HG03108 (cell line): ENCODE measurements around the gene ARMC2.
A peak's percentile ranks its signal among the peaks of the same experiment; 100 is the strongest.
"Not testable (repeated sequence)": the region's sequence is repeated elsewhere in the genome, so short reads cannot be mapped to it uniquely, and the experiment has no call there.

Experiments used
- ATAC-seq: cut with Tn5 transposase; IDR thresholded peaks from one replicate; pipeline ENCODE4 v1.9.1; 2021; ENCODE audit warnings: moderate library complexity; ENCODE audit not compliant: unreplicated experiment

ARMC2 gene, protein sequence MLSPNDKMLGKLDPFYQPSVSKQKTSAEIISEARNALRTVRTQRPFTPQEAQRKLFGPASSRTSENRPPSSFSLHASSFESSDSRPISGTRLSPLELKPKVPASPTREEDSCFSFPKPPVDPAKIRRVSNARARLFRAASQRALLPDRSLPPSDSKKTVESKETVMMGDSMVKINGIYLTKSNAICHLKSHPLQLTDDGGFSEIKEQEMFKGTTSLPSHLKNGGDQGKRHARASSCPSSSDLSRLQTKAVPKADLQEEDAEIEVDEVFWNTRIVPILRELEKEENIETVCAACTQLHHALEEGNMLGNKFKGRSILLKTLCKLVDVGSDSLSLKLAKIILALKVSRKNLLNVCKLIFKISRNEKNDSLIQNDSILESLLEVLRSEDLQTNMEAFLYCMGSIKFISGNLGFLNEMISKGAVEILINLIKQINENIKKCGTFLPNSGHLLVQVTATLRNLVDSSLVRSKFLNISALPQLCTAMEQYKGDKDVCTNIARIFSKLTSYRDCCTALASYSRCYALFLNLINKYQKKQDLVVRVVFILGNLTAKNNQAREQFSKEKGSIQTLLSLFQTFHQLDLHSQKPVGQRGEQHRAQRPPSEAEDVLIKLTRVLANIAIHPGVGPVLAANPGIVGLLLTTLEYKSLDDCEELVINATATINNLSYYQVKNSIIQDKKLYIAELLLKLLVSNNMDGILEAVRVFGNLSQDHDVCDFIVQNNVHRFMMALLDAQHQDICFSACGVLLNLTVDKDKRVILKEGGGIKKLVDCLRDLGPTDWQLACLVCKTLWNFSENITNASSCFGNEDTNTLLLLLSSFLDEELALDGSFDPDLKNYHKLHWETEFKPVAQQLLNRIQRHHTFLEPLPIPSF

GRCh38 chr6:108848116-108848868 is at the start of gene ARMC2:
Gene ARMC2, plus strand, starts transcription at chr6:108848422. Its CDS starts 5,846 bp downstream, at chr6:108854268.
- ATAC-seq, result peak; percentile 95

GRCh38 chr6:108798670-108799353 is 49.4 kb upstream of the ARMC2 start:
- no peak for ATAC-seq

GRCh38 chr6:108799354-108799717 is 48.9 kb upstream of the ARMC2 start:
- no peak for ATAC-seq

GRCh38 chr6:108799791-108800190 is 48.4 kb upstream of the ARMC2 start:
- no peak for ATAC-seq

- no peak for ATAC-seq
These were observed 47.8 kb upstream of the ARMC2 start for GRCh38 chr6:108800427-108800864.

- ATAC-seq, result no peak
These were observed 46.9 kb upstream of the ARMC2 start for GRCh38 chr6:108801366-108801765.

- ATAC-seq, result no peak
These were observed 44.2 kb upstream of the ARMC2 start for GRCh38 chr6:108803982-108804490.

DNA sequence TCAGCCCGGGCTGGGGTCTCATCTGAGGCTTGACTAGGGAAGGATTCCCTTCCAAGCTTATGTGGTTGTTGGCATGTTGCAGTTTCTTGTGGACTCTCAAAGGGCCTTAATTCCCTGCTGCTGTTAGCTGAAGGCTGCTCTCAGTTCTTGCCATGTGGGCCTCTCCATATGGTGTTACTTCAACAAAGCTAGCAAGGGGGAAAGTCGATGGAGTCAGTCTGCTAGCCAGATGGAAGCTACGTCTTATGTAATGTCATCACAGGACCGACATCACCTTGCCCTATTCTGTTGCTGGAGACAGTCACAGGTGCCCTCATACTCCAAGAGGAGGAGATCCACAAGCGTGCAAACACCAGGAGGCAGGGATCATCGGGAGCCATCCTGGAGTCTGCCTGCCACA is 43.3 kb upstream of the ARMC2 start:
- no peak for ATAC-seq

DNA sequence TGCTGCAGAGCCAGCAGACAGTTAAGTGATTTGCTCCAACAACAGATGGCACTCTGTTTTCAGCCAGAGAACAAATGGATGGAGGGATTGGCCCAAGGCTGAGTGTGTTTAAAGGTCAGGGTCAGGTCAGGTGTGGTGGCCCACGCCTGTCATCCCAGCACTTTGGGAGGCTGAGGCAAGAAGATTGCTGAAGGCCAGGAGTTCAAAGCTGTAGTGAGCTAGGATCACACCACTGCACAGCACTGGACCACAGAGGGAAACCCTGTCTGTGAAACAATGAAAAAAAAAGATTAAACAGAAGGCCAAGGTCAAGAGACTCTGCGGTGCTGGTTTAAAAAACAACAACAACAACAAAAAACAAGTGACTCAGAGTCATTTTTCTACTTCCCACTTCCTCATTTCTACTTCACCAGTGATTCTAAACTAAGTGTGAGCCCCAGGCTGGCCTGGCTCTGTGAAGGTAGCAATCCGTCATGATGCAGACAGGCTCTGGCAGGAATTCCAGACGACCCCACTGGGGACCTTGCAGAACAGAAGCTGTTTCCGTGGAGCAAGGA is 42.5 kb upstream of the ARMC2 start:
- peak; percentile 83 for ATAC-seq

- no peak for ATAC-seq
These were observed 42.1 kb upstream of the ARMC2 start for GRCh38 chr6:108806171-108806570.

- ATAC-seq, result no peak
These were observed 41.6 kb upstream of the ARMC2 start for GRCh38 chr6:108806665-108807064.

DNA sequence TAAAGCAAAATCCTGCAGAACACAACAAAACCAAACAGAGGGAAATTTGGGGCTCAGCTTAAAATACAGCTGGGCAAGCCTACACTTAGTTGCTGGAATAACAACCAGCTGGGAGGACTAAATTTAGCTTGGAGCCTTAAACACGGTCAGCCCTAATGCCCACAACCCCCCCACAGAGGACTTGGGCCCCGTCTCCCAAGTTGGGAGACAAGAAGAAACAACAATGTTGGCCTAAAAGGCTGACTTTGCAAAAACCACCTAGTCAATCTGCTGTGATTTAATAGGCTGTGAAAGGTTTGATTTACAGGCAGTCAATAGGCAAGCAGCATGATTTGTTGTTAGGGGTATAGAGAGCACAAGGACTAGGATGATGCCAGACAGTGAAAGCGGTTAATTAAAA is 40.3 kb upstream of the ARMC2 start:
- no peak for ATAC-seq

GRCh38 chr6:108809211-108809610 is 39.0 kb upstream of the ARMC2 start:
- no peak for ATAC-seq

GRCh38 chr6:108810057-108810643 is 38.1 kb upstream of the ARMC2 start:
- ATAC-seq, result no peak

- no peak for ATAC-seq
These were observed 36.7 kb upstream of the ARMC2 start for GRCh38 chr6:108811490-108811889.

GRCh38 chr6:108813218-108813617 is 35.0 kb upstream of the ARMC2 start:
- not testable (repeated sequence) for ATAC-seq

GRCh38 chr6:108817276-108817675 is 30.9 kb upstream of the ARMC2 start:
- not testable (repeated sequence) for ATAC-seq

- no peak for ATAC-seq
These were observed 28.2 kb upstream of the ARMC2 start for GRCh38 chr6:108820006-108820405.

GRCh38 chr6:108822401-108822800 is 25.8 kb upstream of the ARMC2 start:
- no peak for ATAC-seq

GRCh38 chr6:108825326-108825725 is 22.9 kb upstream of the ARMC2 start:
- no peak for ATAC-seq
